Ramos (cell line): ENCODE data around the gene PIK3R3.
"Not testable (repeated sequence)": the region's sequence is repeated elsewhere in the genome, so short reads cannot be mapped to it uniquely, and the experiment has no call there.

ENCODE experiments used
- in situ Hi-C: fragments of 300-500 bp; cut with MboI; formaldehyde crosslinking; loops from one replicate; pipeline ENCODE4 v1.14.3; 2022; ENCODE audit warnings: low sequenced_read_pairs; ENCODE audit not compliant: unreplicated experiment

Gene PIK3R3

DNA sequence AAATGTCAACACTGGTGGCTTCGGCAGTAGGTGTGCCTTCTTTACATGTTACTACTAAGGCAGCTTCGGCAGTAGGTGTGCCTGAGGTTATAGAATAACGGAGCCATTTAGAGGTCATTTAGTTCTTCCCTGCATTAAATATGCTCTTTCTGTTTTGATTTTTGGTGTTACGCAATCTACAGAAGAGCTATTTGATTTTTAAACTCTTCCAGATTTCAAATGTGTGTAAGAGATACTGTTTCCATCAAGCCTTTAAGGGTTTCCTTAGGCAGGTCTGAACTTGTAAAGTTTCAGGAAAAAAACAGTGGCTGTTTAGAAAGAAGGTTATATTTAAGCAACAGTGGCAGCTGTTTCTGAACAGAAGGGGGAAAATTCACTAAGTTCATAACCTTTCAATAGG is 54.8 kb downstream of the PIK3R3 start:
- in situ Hi-C loops, result no loop called here

DNA sequence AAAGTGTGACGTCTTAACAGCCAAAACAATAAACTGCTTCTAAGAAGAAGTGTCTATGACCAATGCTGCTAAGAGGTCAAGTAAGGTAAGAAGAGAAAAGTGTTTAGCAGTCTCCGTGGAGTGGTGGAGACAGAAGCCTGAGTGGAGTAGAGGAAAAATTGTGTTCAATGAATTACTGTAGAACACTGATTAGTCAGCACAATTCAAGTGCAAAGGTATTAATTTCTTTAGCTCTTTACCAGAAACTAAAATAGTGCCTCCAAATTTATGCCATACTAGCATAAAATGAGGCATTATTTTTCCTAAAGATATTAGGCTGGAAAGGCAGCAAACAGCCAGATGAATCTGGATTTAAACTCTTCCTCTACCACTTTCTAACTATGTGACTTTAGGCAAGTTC is 56.1 kb downstream of the PIK3R3 start:
- in situ Hi-C loops, result no loop called here

DNA sequence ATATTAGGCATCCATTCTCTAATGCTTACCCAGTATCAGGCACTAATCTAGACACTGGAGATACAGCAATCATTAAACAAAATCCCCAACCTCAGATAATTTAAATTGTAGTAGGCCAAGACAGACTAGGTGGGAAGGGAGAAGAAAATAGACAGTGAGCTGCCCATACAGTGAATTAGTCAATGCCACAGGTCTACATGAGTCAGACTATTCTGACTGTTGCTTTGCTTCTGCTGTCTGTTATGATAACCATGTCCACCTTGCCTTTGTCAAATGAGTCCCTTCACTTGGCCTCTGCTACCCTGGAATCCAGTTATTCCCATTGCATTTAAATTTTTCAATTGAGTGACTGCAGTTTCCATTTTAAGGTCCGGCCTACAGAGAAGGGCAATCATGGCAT is 59.5 kb downstream of the PIK3R3 start:
- in situ Hi-C loops, result no loop called here

DNA sequence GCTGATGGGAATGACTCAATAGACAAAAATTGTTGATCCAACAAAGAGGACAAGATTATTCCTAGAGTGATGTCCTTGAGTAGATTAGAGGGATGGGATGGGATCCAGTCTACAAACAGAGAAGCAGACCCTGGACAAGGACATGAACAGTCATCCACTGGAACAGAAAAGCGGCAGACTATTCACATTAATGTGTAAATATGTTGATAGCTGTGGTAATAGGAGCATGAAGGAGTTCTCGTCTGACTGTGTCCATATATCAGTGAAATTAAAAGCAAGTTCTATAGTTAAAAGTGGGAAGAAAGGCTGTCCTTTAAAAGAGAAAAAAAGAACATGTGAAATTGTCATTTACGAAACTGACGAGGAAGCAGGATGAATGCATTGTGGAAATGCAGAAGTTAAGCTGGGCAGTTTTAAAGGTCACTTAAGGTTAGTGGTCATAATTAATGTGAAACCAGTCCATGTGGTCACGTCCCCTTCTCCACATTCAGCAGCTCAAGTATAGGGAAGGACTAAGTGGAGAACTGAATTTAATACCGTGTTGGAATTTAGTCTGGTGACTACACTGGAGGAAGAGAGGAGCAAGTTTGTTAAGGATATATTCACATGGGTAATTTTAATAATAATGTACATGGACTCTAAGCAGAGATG is 62.1 kb downstream of the PIK3R3 start:
- in situ Hi-C loops, result no loop called here

DNA sequence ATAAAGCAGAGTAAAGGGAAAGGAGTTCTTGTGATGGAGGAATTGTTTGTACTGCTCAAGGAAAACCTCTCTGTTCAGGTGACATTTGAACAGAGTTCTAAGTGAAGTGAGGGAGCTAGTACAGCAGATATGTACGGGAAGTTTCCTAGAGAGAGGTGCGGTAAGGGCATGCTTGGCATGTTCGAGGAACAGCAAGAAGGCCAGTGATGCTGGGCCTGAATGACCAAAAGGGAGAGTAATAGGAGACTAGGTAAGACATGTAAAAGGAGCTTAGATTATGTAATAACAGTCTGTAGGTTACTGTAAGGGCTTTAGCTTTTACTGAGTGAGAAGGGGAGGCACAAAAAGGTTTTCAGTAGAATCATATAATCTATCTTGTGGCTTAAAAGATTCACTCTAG is 63.9 kb downstream of the PIK3R3 start:
- in situ Hi-C loops, result no loop called here

DNA sequence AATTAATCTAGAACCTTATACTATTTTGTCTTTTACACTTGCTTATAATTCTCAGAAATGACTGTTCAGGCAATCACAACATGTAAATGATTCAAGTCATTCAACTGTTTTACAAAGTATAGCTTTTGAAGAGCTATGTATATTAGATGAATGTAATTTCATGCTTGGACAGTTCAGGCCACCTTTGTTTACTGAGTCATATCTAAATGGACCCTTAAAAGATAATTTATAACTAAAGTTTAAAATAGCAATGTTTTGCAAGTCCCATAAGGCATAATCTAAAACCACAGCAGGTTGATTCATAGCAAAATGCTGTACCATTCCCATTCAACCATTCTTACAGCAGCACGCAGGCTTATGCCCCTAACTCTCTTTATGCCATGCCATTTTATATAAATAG is 64.8 kb downstream of the PIK3R3 start:
- in situ Hi-C loops, result no loop called here

DNA sequence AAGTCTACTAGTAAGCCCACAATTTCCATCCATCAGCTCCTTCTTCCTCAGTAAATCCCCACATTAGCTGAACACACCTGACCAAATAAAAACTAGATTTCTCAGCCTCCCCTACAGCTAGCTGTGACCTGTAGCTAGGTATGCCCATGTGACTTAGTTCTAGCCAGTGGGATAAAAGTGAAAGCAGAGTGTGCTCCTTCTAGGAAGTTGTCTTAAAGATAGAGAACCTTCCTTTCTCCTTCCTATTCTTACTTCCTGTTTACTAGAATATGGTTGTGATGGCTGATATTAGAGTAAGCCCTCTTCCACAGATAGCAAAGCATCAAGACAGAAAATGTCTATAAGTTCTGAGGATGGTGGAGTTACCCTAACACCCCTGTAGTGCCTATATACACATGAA is 67.0 kb downstream of the PIK3R3 start:
- in situ Hi-C loops, result no loop called here

DNA sequence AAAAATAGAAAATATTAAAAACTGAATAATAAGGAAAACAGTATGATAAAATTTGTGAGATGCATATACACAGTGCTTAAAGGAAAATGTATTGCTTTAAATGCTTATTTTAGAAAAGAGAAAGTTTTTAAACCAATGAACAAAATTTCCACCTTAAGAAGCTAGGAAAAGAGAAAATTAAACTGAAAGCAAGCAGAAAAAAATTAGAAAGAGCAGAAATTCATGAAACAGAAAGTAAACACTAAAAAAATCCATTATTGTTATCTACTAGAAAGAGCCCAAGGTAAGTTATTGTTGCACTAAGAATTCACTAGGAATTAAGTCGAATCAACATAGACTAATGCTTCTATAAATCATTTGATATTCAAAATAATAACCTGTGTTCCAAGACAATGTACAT is 67.7 kb downstream of the PIK3R3 start:
- in situ Hi-C loops, result no loop called here

DNA sequence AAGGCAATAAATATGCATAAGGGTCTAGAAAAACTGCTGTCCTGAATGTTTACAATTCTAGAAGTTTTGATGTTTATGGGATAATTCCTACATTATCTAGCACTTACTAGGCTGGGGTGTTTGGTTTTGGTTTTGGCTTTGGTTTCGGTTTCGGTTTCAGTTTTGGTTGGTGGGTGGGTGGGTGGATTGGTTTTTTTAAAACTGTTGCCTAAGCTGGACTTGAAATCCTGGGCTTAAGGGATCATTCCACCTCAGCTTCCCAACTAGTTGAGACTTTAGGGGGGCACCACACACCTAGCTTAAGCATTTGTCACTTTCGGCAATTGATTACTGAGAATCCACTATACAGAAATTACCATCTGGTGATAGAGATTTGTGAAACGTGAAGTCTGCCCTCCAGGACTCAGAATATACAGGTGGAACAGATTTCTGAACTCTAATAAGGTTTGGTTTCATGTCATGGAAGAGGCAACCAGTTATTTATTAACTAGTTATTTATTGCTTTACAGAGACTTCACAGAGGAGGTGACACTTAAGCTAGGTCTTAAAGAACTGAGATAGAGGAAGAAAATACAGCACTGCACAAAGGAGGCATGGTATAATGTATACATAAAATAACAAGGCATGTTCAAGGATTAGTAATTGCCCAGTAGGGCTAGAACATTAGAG is 69.6 kb downstream of the PIK3R3 start:
- in situ Hi-C loops, result no loop called here

DNA sequence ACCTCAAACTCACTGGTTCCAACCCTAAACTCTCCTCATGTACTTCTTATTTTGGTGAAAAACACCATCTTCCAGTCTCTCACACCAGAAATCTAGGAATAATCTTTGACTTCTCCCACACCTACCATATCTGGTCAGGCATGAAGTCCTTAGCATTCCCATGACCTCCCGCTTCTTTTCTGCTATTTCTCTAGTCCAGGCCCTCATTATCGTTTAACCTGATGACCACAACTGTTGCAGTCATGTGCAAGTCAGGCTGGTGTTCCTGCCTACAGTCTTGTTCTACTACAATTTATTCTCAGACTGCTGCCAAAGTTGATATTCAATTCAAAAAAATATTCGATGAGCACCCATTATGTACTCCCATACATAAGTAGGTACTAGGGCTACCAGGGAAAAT is 71.3 kb downstream of the PIK3R3 start:
- in situ Hi-C loops, result no loop called here

DNA sequence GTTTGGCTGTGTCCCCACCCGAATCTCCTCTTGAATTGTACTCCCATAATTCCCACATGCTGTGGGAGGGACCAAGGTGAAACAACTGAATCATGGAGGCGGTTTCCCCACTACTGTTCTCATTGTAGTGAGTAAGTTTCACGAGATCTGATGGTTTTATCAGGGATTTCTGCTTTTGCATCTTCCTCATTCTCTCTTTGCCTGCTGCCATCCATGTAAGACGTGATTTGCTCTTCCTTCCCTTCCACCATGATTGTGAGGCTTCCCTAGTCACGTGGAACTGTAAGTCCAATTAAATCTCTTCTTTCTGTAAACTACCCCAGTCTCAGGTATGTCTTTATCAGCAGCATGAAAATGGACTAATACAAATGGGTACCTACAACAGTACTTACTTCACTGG is 73.5 kb downstream of the PIK3R3 start:
- in situ Hi-C loops, result no loop called here

DNA sequence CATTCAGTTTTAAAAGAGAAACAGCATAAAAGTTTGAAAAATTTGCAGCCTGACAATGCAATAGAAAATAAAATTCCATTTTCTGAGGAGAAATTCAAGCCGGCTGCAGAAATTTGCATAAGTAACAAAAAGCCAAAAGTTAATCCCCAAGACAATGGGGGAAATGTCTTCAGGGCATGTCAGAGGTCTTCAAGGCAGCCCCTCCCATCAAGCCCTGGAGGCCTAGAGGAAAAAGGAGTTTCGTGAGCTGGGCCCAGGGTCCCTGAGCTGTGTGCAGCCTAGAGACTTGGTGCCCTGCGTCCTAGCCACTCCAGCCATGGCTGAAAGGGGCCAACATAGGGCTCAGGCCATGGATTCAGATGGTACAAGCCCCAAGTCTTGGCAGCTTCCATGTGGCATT is 74.6 kb downstream of the PIK3R3 start:
- in situ Hi-C loops, result no loop called here

DNA sequence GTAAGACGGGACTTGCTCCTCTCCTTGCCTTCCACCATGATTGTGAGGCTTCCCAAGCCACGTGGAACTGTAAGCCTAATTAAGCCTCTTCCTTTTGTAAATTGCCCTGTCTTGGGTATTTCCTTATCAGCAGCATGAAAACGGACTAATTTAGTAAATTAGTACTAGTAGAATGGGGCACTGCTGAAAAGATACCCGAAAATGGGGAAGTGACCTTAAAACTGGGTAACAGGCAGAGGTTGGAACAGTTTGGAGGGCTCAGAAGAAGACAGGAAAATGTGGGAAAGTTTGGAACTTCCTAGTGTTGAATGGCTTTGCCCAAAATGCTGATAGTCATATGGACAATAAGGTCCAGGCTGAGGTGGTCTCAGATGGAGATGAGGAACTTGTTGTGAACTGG is 75.2 kb downstream of the PIK3R3 start:
- in situ Hi-C loops, result not testable (repeated sequence)

DNA sequence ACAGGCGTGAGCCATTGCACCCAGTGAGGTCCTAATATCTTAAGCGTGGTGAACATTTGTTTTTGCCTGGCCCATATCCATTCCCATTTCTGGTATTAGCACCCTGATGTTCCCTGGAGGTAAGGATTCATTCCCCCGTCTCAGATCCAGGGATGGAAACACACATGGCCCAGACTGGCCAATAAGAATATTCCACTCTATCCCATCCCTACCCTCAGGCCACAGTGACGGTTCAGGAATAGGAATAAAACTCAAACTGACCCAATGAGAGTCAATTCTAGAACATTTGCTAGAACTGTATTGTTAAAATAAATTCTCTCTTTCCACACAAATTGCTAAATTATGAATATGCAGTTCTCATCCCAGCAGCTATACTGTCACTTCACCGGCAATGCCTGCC is 76.1 kb downstream of the PIK3R3 start:
- in situ Hi-C loops, result no loop called here

DNA sequence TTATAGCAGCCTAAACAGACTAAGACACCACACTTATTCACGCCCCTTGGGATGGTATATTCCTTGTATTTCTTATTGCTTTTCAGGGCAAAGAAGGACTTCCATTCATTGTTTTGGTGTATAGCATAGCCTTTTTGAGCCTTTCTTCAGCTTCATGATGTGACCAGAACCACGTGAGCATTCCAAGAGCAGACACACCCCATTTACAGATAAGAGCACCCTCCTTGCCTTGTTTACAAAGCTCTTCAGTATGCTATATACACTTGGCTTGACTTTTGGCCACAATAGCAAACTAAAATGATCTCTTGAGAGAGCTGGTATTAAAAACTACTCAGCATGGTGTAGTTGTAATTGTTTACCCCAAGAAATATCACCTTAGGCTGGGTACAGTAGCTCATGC is 78.7 kb downstream of the PIK3R3 start:
- in situ Hi-C loops, result no loop called here

DNA sequence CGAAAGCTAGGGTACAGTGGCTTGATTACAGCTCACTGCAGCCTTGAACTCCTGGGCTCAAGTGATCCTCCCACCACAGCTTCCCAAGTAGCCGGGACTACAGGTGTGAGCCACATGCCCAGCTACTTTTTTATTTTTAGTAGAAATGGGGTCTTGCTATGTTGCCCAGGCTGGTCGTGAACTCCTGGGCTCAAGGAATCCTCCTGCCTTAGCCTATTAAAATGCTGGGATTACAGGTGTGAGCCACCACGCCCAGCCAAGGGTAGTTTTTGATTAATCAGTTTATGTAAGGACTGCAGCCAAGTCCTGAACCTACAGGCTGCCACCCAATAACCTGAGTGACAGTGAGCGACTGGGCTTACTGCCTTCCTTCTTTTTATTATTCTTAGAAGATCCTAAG is 88.3 kb downstream of the PIK3R3 start:
- in situ Hi-C loops, result no loop called here

DNA sequence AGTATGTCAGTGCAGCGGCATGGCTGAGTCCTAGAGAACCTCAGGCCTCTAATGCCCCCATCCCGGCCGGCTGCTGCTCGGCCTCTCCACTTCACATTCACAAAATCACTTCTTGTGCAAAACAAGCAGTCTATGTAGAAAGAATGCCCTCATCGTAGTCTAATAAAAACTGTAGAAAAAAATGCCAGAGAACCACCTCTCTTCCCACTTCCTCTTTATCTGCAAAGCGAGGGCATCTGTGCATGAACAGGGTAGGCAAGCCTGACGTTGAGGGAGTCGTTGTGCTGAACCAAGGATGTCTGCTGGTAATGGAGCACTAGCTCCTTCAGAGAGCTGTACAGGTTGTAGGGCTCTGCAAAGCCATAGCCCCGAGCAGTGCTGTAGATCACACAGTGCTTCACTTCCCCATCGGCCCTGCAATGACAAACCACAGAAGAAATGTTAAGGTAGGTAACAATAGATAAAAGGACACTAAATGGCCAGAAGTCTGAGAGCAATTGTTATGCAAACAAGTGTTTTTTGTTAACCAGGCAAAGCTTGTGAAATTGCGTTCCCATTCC is 88.9 kb downstream of the PIK3R3 start:
- in situ Hi-C loops, result no loop called here

DNA sequence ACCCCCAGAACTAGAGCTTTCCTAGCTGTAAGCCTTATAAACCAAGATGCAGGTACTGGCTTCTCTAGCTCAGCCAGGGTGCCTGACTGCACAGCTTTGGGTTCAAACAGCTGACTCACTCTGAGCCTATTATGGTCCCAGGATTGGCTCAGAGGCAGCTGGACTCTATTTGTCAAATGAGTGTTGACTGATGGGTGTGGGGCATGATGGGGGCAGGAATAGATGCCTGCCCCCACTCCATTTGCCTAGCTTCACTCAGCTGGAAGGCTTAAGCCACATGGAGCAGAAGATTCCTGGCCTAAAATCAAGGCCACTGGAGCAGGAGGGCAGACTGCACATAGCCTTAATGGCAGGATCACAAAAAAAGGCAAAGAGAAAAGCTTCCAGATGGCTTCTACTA is 90.5 kb downstream of the PIK3R3 start:
- in situ Hi-C loops, result no loop called here

DNA sequence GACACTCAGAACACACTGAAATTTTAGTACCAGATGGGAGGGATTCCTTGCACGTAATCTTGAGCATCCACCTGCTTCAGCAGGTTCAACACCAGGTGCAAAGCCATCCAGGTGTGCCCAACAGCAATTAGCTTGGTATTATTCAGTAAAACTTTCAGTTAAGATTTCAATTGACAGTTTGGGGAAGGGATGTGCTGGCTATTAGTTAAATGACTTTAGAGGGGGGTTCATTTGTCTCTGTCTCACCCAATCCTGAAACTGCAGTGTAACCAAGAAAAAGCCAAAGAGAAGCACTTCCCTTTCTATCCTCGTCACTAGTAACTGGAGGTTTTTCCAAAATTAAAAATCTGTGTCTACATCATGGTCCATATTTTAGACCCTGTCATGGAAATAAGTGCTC is 90.9 kb downstream of the PIK3R3 start:
- in situ Hi-C loops, result no loop called here

DNA sequence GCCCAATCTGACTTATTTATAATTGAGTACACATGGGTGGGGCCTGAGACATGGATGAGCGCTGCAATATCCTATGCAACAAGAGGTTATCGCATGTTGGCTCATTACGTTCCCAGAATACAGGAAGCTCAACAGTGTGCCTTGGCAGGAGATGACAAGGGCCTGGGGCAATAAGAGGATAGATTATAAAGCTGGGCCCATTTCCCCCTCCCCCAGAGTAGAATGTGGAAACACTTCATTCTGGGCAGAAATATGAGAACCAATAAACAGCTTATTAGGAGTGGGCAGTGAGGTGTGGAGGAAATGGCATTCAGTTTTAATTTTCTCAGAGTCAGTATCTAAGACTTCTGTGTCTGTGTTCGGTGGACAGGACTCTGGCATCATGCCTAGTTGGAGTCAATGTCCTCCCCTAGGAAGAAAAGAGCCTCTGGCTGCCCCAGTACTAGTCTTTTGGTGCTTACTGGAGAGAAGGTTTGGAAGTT is 92.8 kb downstream of the PIK3R3 start:
- in situ Hi-C loops, result loop anchor here (5.0 kb wide), 1 partner anchor 138 kb away; the partner anchor contains the start of genes P3R3URF and TSPAN1

DNA sequence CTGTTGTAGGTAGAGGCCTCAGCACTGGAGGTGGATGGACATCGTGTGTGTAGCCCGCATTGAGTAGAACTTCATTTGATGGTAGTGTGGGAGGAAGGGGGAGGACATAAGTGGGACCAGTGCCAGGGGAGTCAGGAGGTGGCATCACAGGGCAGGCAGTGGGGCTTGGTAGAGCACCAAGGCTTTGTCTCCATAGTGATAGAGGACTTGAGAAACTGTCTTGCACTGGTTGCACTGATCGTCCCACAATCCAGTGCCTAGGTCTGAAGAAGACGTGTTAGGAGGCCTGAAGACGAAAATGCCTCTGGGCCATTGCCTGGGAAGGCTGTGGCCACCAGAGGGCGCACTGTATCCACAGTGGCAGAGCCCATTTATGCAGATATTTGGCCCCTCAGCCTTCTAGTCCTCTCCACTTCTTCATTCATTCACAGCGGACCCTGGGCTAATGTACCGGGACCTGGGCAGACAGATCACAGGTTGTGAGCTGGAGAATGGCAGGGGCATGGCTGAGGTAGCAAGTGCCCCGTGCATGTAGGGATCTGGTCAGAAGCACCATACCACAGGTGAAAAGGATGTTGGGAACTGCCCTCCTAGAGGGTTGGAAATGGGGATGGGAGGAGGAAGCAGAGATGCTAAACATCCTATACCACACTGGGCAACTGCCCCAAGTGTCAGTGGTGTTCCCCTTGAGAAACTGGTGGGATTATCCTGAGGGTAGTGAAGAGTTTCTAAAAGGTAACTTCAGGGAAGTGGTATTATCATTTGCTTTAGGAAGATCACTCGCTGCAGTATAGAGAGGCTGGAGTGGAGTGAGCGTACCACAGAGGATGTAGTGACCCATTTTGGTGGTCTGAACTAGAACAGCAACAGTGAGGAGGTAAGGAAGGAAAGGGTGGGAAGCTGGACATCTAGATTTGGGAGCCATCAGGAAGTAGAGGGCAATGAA is 95.3 kb downstream of the PIK3R3 start:
- in situ Hi-C loops, result loop anchor here (5.0 kb wide), 1 partner anchor 140 kb away; the partner anchor contains the start of genes P3R3URF and TSPAN1
